ENCODE measurements around the gene PRKCA. TPM values are rescaled to one million over a fixed set of nuclear protein-coding genes. Genes with fewer than 3 reads are reported as not detected.

Gene PRKCA
- total and polyA plus RNA-seq, 12 donors, result 1.6 to 27.6 (median 10.5) TPM

DNA sequence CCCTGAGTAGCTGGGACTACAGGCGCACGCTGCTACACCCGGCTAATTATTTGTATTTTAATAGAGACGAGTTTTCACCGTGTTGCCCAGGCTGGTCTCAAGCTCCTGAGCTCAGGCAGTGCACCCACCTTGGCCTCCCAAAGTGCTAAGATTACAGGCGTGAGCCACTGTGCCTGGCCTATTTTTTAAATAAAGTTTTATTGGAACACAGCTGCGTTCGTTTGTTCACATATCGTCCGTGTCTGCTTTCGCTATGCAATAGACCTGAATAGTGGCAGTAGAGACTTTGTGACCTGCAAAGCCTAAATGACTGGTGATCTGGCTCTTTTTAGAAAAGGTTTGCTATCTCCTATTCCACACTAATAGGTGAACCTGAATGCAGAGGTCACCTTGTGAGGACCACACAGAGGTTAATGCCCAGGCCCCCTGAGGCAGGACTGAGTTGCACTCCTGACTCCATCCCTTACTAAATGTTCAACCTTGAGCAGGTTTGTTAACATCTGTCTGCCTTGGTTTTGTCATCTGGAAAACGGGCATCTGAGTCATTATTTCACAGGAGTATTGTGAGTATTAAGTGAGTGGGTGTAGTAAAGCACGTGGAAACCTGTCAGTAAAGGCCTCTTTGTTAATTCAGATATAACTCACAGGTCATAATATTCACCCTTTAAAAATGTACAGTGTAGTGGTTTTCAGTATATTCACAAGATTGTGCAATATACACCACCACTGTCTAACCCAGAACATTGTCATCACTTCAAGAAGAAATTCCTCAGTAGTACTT lies 375.0 kb downstream of the PRKCA start:
- Histone ChIP-seq H3K27me3 (no peaks in the 10 kb centered on the region), H3K27ac (no peak overlapping the region), H3K36me3 (no peaks in the 10 kb centered on the region), H3K9me3 (peaks cover 0 to 8% (median 0%) of the 10 kb centered on the region in 11 donors), H3K4me3 (no peak overlapping the region), H3K4me1 (peaks cover 0 to 15% (median 0%) of the 10 kb centered on the region in 9 donors)
- ATAC-seq (no peak), DNase-seq (no peak)
- 95% methylated on average over 13 of the region's 13 CpGs for WGBS, 2 donors
- TF ChIP-seq, protein P1, sequence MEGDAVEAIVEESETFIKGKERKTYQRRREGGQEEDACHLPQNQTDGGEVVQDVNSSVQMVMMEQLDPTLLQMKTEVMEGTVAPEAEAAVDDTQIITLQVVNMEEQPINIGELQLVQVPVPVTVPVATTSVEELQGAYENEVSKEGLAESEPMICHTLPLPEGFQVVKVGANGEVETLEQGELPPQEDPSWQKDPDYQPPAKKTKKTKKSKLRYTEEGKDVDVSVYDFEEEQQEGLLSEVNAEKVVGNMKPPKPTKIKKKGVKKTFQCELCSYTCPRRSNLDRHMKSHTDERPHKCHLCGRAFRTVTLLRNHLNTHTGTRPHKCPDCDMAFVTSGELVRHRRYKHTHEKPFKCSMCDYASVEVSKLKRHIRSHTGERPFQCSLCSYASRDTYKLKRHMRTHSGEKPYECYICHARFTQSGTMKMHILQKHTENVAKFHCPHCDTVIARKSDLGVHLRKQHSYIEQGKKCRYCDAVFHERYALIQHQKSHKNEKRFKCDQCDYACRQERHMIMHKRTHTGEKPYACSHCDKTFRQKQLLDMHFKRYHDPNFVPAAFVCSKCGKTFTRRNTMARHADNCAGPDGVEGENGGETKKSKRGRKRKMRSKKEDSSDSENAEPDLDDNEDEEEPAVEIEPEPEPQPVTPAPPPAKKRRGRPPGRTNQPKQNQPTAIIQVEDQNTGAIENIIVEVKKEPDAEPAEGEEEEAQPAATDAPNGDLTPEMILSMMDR (IDR thresholded peaks at IDR 0.05), result no peak
- intact Hi-C loops (cut with DNase I), result loop anchor here in 2 of 10 donors (10.0 kb wide), 3 partner anchors 53 to 423 kb away; no protein-coding TSS in a partner anchor

DNA sequence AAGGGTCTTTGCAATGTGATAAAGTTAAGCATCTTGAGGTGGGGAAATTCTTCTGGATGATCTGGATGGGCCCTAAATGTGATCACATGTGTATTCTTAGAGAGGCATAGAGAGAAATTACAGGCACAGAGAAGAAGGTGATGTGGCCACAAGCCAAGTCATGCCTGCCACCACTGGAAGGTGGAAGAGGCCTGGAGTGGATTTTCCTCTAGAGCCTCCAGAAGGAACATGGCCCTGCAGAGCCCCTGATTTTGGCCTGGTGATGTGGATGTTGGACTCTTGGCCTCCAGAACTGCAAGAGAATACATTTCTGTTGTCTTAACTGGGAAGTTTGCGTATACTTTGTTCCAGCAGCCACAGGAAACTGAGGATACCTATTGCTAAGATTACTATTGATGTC lies 375.6 kb downstream of the PRKCA start:
- intact Hi-C loops (cut with DNase I), result loop anchor here in 2 of 10 donors (10.0 kb wide), 3 partner anchors 53 to 423 kb away; no protein-coding TSS in a partner anchor
- 98 to 100% methylated on average over 1 of the region's 1 CpG for WGBS, 2 donors
- H3K4me1 ChIP-seq, result peaks cover 0 to 16% (median under 1%) of the 10 kb centered on the region in 9 donors
- no peak for DNase-seq
- no peaks in the 10 kb centered on the region for H3K27me3 ChIP-seq
- no peaks in the 10 kb centered on the region for H3K36me3 ChIP-seq
- no peak for ATAC-seq
- no peak overlapping the region for H3K4me3 ChIP-seq
- H3K27ac ChIP-seq, result no peak overlapping the region
- TF ChIP-seq, protein P1 (IDR thresholded peaks at IDR 0.05), result no peak
- peaks cover 0 to 8% (median 0%) of the 10 kb centered on the region in 11 donors for H3K9me3 ChIP-seq

DNA sequence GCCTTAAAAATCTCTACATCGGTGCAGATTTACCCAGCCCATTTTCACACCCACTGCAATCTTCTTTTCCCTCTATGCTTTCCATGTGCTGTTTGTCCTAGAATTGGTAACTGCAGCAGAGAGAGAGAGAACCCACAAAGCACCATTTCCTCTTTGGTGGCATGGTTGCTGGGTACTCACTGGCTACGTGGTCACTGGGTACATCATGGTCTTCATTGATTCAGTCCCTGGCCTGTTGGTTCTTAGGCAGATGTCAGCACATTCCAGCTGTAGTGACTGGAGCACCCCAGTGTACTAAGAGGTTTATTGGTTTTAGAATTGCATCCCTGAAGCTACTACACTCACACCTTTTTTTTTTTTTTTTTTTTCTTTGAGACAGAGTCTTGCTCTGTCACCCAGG lies 376.4 kb downstream of the PRKCA start:
- TF ChIP-seq, protein P1 (IDR thresholded peaks at IDR 0.05), result no peak
- ATAC-seq, result no peak
- WGBS, 2 donors, result 90 to 92% methylated on average over 2 of the region's 2 CpGs
- Histone ChIP-seq H3K36me3 (no peaks in the 10 kb centered on the region), H3K27me3 (no peaks in the 10 kb centered on the region), H3K9me3 (peaks cover 0 to 8% (median 0%) of the 10 kb centered on the region in 11 donors), H3K4me3 (no peak overlapping the region), H3K27ac (no peak overlapping the region), H3K4me1 (peaks cover 0 to 13% (median 3%) of the 10 kb centered on the region in 9 donors)
- DNase-seq, result no peak
- intact Hi-C loops (cut with DNase I), result loop anchor here in 2 of 10 donors (10.0 kb wide), 3 partner anchors 54 to 424 kb away; no protein-coding TSS in a partner anchor

DNA sequence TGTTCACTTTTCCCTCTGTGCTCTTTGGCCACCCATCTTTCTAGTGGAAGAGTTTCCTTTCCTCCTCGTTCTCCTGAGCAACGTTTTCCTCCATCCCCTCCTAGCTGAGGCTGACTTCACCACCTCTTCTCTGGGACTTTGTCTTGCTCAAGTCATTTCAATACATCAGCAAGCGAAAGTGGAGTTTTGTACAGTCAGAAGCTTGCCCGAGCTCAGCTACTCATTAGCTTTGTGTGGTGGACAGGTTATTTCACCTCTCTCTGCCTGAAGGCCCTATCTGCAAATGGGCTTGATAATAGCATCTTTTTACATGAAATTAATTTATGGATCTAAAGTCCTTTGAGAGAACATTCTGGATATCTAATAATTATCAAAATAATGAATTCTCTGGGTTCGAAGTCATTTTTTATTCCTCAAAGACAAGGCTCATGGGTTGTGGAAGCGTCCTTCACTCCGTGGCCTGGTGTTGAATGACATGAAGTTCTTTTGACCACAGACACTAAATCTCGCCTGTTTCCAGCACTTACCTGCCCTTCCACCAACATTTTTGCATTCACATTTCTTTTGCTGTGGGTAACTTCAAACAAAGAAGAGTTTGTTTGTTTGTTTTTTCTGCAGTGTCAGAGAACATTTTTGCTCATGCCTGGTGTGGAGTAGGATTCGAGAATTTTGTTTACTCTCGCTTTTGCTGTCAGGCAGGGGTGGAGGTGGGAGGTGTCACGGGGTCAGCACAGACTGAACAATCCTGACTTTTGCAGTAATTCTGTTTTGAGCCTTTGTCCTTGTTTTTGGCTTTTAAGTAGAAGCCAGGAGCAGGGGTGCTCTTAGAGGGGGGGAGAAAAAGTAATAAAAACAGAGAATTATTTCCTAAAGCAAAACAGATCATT lies 377.5 kb downstream of the PRKCA start:
- TF ChIP-seq, protein P1 (IDR thresholded peaks at IDR 0.05), result no peak
- no peak overlapping the region for H3K27ac ChIP-seq
- DNase-seq (no peak), ATAC-seq (no peak)
- intact Hi-C loops (cut with DNase I), result loop anchor here in 2 of 10 donors (10.0 kb wide), 3 partner anchors 55 to 425 kb away; no protein-coding TSS in a partner anchor
- H3K27me3 ChIP-seq, result no peaks in the 10 kb centered on the region
- peaks cover 0 to 8% (median 0%) of the 10 kb centered on the region in 11 donors for H3K9me3 ChIP-seq
- H3K36me3 ChIP-seq, result no peaks in the 10 kb centered on the region
- H3K4me3 ChIP-seq, result no peak overlapping the region
- H3K4me1 ChIP-seq, result peaks cover 0 to 16% (median 4%) of the 10 kb centered on the region in 9 donors
- WGBS, 2 donors, result 87 to 89% methylated on average over 11 of the region's 11 CpGs

Measured in heart right ventricle (tissue), 16 donors.